HEK293 (cell line): ENCODE measurements around the gene BCL2.
A peak's percentile ranks its signal among the peaks of the same experiment; 100 is the strongest.

ENCODE experiments used
- CTCF ChIA-PET: fragments of 350-600 bp; formaldehyde crosslinking; extraction: SDS; loops from one replicate; lab custom pipeline; 2021; ENCODE audit warnings: antibody characterized with exemption; lab: Yijun Ruan, JAX
- POLR2A ChIA-PET: fragments of 300-600 bp; formaldehyde crosslinking; extraction: SDS; loops from one replicate; lab custom pipeline; 2020; ENCODE audit warnings: antibody characterized with exemption, inconsistent platforms; lab: Yijun Ruan, JAX
- H3K27ac ChIP-seq: fragments of 200-500 bp; sonication (Bioruptor generic); 2 replicates; pipeline ENCODE4 v1.5.1; 2014; ENCODE audit warnings: low read depth, low read length, control low read depth, inconsistent platforms; ENCODE audit errors: extremely low read depth
- H3K36me3 ChIP-seq, 2 experiments: fragments of 200-500 bp in 1 of 2; sonication (Bioruptor generic) in 1 of 2; 1 replicate in 1 of 2; 2 replicates in 1 of 2; pipeline ENCODE4 v1.5.1; 2014 to 2017; ENCODE audit warnings: inconsistent platforms in 2 of 2, low read length in 2 of 2; ENCODE audit not compliant: control insufficient read depth in 2 of 2, insufficient read depth in 1 of 2
- H3K4me1 ChIP-seq: fragments of 200-500 bp; sonication (Bioruptor generic); 2 replicates; pipeline ENCODE4 v1.5.1; 2014; ENCODE audit warnings: mild to moderate bottlenecking, low read length, inconsistent platforms; ENCODE audit not compliant: control insufficient read depth, insufficient read depth
- H3K4me3 ChIP-seq: 2 replicates; pipeline ENCODE4 v1.5.1; 2011; ENCODE audit warnings: low read depth, mild to moderate bottlenecking, control low read depth, low read length, moderate library complexity
- H3K9me3 ChIP-seq: fragments of 200-500 bp; sonication (Bioruptor generic); 2 replicates; pipeline ENCODE4 v1.5.1; 2014; ENCODE audit warnings: low read depth, low read length, inconsistent platforms; ENCODE audit not compliant: control insufficient read depth, insufficient read depth
- TRIM28 ChIP-seq: IDR thresholded peaks from 2 replicates; pipeline ENCODE4 v1.6.1; 2011; ENCODE audit warnings: low read length, control low read depth, borderline replicate concordance
- ZBTB1 ChIP-seq: fragments of 450-650 bp; formaldehyde crosslinking; IDR thresholded peaks from 2 replicates; pipeline ENCODE4 v1.5.1; 2016; ENCODE audit warnings: missing biosample characterization, missing genetic modification characterization
- ZEB2 ChIP-seq: fragments of 450-650 bp; formaldehyde crosslinking; IDR thresholded peaks from 2 replicates; pipeline ENCODE4 v1.5.1; 2016; ENCODE audit warnings: missing biosample characterization, missing genetic modification characterization
- ZFP69B ChIP-seq: fragments of 450-650 bp; formaldehyde crosslinking; IDR thresholded peaks from 2 replicates; pipeline ENCODE4 v1.5.1; 2016; ENCODE audit warnings: missing biosample characterization, missing genetic modification characterization
- ZNF37A ChIP-seq: fragments of 450-650 bp; IDR thresholded peaks from 2 replicates; pipeline ENCODE4 v1.5.1; 2018; ENCODE audit warnings: missing biosample characterization, missing genetic modification characterization
- ZNF529 ChIP-seq: fragments of 450-650 bp; formaldehyde crosslinking; IDR thresholded peaks from 2 replicates; pipeline ENCODE4 v1.5.1; 2017; ENCODE audit warnings: missing genetic modification characterization, missing biosample characterization; ENCODE audit not compliant: insufficient replicate concordance
- ZNF548 ChIP-seq: fragments of 450-650 bp; formaldehyde crosslinking; IDR thresholded peaks from 2 replicates; pipeline ENCODE4 v1.5.1; 2016; ENCODE audit warnings: missing biosample characterization, missing genetic modification characterization
- ZNF610 ChIP-seq: fragments of 450-650 bp; formaldehyde crosslinking; IDR thresholded peaks from 2 replicates; pipeline ENCODE4 v1.5.1; 2016; ENCODE audit warnings: missing biosample characterization, missing genetic modification characterization, borderline replicate concordance
- ZNF654 ChIP-seq: fragments of 450-650 bp; formaldehyde crosslinking; IDR thresholded peaks from 2 replicates; pipeline ENCODE4 v1.5.1; 2016; ENCODE audit warnings: low read depth, missing biosample characterization, missing genetic modification characterization
- TF ChIP-seq, protein P1 (sequence below): fragments of 450-650 bp; formaldehyde crosslinking; IDR thresholded peaks from 2 replicates; pipeline ENCODE4 v1.5.1; 2016; ENCODE audit warnings: missing biosample characterization, missing genetic modification characterization

Gene BCL2

DNA sequence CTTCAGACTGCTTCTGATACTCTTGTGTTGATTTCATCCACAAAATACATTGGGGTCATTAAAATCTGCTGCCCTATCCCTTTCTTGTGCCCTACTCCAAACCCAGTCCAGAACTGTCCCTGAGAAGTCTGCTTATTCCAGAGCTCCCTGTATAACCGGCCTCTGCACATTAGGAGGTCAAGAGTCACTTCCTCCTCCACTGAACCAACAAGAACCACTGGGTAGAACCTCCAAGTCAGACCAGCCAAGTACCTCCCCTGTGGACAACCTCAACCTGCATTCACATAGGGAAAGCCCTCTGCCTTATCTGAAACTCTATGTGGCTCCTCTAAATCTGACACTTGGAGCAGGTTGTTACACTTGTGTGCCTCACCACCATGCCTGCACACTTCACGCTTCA is 25.3 kb upstream of the BCL2 start (continued):
- TF ChIP-seq ZNF529 (tag by site-specific recombination), result no peak
- TF ChIP-seq ZEB2 (tag by site-specific recombination), result no peak

DNA sequence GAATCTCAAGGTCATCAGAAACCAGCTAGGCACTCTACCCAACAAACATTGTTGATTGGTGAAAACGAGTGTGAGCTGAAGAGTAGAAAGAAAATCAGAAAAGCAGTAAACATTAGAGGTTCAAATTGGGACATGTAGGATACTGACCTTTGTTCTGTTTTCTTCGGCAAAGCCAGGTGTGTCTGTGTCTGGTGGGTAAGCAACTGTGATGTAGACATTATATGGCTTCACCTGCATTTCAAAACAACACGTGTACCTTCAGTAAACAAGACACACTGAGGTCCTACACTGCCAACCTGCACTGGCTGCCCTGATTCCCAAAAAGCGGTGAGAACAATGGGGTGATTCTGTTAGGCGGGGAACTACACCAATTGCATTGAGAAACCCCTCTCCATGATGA is 24.7 kb upstream of the BCL2 start:
- Histone ChIP-seq H3K4me3 (no peak overlapping the region), H3K9me3 (no peaks in the 10 kb centered on the region), H3K36me3 (peaks cover 64 to 72% of the 10 kb centered on the region in 2 experiments), H3K4me1 (no peaks in the 10 kb centered on the region), H3K27ac (no peak overlapping the region)
- TF ChIP-seq ZFP69B (tag by site-specific recombination), result no peak
- ChIA-PET POLR2A (no interaction called here), CTCF (interaction anchor here (0.6 to 1.8 kb wide), 4 partner anchors 20 to 831 kb away, joined by 3 to 7 read pairs (median 4); no protein-coding TSS in a partner anchor)

DNA sequence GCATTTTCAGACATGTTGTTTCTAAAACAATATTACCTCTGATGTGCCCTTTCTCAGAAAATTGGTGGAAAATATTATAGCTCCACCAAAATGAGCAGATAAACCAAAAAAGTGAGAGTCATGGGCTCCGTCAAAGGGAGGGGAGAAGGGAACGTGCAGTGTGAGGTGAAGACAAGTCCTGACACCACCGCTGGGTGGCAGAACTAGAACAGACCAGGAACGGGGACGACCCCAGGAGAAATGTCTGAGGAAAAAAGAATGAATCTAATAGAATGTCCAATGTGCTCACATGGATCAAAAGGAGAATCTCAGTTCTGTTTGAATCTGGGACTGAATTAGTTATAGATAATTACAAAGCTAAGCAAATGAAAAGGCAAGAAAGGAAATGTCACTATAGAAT is 22.6 kb upstream of the BCL2 start:
- no peak overlapping the region for H3K27ac ChIP-seq
- no peak overlapping the region for H3K4me3 ChIP-seq
- TF ChIP-seq ZBTB1 (tag by site-specific recombination) (no peak), ZNF548 (no peak), ZNF37A (tag by site-specific recombination) (no peak), TRIM28 (no peak), ZNF654 (tag by site-specific recombination) (peak; percentile 48), ZNF610 (no peak)
- TF ChIP-seq, protein P1, sequence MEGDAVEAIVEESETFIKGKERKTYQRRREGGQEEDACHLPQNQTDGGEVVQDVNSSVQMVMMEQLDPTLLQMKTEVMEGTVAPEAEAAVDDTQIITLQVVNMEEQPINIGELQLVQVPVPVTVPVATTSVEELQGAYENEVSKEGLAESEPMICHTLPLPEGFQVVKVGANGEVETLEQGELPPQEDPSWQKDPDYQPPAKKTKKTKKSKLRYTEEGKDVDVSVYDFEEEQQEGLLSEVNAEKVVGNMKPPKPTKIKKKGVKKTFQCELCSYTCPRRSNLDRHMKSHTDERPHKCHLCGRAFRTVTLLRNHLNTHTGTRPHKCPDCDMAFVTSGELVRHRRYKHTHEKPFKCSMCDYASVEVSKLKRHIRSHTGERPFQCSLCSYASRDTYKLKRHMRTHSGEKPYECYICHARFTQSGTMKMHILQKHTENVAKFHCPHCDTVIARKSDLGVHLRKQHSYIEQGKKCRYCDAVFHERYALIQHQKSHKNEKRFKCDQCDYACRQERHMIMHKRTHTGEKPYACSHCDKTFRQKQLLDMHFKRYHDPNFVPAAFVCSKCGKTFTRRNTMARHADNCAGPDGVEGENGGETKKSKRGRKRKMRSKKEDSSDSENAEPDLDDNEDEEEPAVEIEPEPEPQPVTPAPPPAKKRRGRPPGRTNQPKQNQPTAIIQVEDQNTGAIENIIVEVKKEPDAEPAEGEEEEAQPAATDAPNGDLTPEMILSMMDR (tag by site-specific recombination), result peak; percentile 67; the same call in 1 of the 2 replicates
- TF ChIP-seq, all 188 proteins: peak for 2
- Histone ChIP-seq H3K9me3 (no peaks in the 10 kb centered on the region), H3K36me3 (peaks cover 71% of the 10 kb centered on the region in 2 experiments), H3K4me1 (no peaks in the 10 kb centered on the region)
- ChIA-PET CTCF (interaction anchor here (0.6 to 4.5 kb wide), 24 partner anchors 8 to 359 kb away, joined by 3 to 76 read pairs (median 4); no protein-coding TSS in a partner anchor), POLR2A (no interaction called here)

DNA sequence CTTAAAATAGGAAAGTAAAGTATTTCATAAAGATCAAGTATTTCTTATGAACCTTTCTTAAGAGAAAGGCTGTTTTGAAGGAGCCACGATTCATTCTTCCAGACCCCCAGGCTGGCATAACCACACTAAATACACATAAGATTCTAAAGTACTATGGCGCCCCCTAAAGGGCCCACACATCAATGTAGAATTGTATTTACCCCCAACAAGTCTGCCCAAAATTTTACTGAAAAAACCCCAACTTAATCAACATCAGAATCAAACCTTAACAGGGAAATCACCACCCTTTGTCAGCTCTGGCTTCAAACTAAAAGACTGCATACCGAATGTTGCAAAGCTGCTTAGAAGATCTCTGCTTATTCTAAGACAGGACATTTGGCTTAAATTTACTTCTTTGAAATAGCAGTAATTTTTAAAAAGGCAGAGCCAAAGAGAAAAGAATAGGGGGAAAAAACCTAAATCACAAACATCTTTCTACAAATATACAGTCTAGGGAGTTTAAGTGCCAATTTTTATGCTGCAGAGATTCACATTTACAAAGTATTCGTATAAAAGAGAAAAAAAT is 20.4 kb upstream of the BCL2 start:
- CTCF ChIA-PET, result interaction anchor here (0.6 to 4.5 kb wide), 32 partner anchors 9 to 451 kb away, joined by 3 to 76 read pairs (median 4); partner anchors contain the start of gene BCL2
- no peaks in the 10 kb centered on the region for H3K4me1 ChIP-seq
- H3K9me3 ChIP-seq, result no peaks in the 10 kb centered on the region
- POLR2A ChIA-PET, result no interaction called here
- TF ChIP-seq ZNF654 (tag by site-specific recombination) (peak; percentile 36), TRIM28 (no peak)
- TF ChIP-seq, protein P1 (tag by site-specific recombination), result 0 out of 2 replicates have a peak, but pooled peaks have one; percentile 14
- TF ChIP-seq, all 188 proteins: peak for 2
- H3K4me3 ChIP-seq, result no peak overlapping the region
- no peak overlapping the region for H3K27ac ChIP-seq
- peaks cover 72 to 76% of the 10 kb centered on the region in 2 experiments for H3K36me3 ChIP-seq
